Gastroesophageal sphincter (tissue), 4 donors: ENCODE data around the gene PIK3R1. TPM values are rescaled to one million over a fixed set of nuclear protein-coding genes. Genes with fewer than 3 reads are reported as not detected.

Source experiments
- ATAC-seq: fragments of 150-250 bp; one replicate; pipeline ENCODE4 v1.9.1; 2016; ENCODE audit warnings: mild to moderate bottlenecking, moderate library complexity
- H3K27ac ChIP-seq, 4 donors: fragments of 200-600 bp; sonication (generic) in 3 of 4; 1 replicate in 3 of 4; 2 replicates in 1 of 4; pipeline ENCODE4 v1.5.1; 2016 to 2019
- H3K27me3 ChIP-seq: fragments of 200-600 bp; sonication (generic); one replicate; pipeline ENCODE4 v1.5.1; 2019
- H3K36me3 ChIP-seq, 2 donors: fragments of 200-600 bp; sonication (generic); one replicate each; pipeline ENCODE4 v1.5.1; 2019; ENCODE audit warnings: control low read depth in 1 of 2
- H3K4me1 ChIP-seq, 3 donors: fragments of 200-600 bp; sonication (generic); 1 replicate in 2 of 3; 2 replicates in 1 of 3; pipeline ENCODE4 v1.5.1; 2016 to 2019; ENCODE audit warnings: control low read depth in 2 of 3
- H3K4me3 ChIP-seq, 2 donors: fragments of 200-600 bp; sonication (generic); one replicate each; pipeline ENCODE4 v1.5.1; 2019; ENCODE audit warnings: mild to moderate bottlenecking in 1 of 2, moderate library complexity in 1 of 2
- H3K9me3 ChIP-seq, 3 donors: fragments of 200-600 bp; sonication (generic); one replicate each; pipeline ENCODE4 v1.5.1; 2017 to 2019; ENCODE audit warnings: control low read depth in 2 of 3
- CTCF ChIP-seq, 4 experiments: fragments of 200-600 bp in 2 of 4; fragments of 450-650 bp in 2 of 4; sonication (generic) in 1 of 4; IDR thresholded peaks; one replicate each; pipeline ENCODE4 v1.5.1; 2017 to 2019; ENCODE audit warnings: antibody characterized with exemption in 4 of 4, mild to moderate bottlenecking in 2 of 4, moderate library complexity in 2 of 4
- EP300 ChIP-seq: sonication (generic); formaldehyde crosslinking; IDR thresholded peaks from one replicate; pipeline ENCODE4 v1.6.1; 2017; ENCODE audit warnings: antibody characterized with exemption, mild to moderate bottlenecking
- POLR2A ChIP-seq, 2 donors: fragments of 450-650 bp; IDR thresholded peaks; one replicate each; pipeline ENCODE4 v1.6.1; 2017; ENCODE audit warnings: antibody characterized with exemption in 2 of 2, mild to moderate bottlenecking in 2 of 2, moderate library complexity in 1 of 2
- POLR2AphosphoS5 ChIP-seq: sonication (generic); formaldehyde crosslinking; IDR thresholded peaks from one replicate; pipeline ENCODE4 v1.6.1; 2017; ENCODE audit warnings: antibody characterized with exemption
- WGBS, 2 donors: methylation state at CpG; one replicate each; pipeline ENCODE4 v1.1.5; 2018; ENCODE audit warnings: low coverage in 1 of 2; 5-methylcytosine and 5-hydroxymethylcytosine counted together
- total RNA-seq, 4 donors: library from RNA; depleted of rRNA; stranded (reverse); fragments of >200 nt; gene quantifications; one replicate each; pipeline ENCODE4 v1.1.0, GENCODE V29; 2016

PIK3R1 gene
- total RNA-seq, 4 donors from 2014 or later = 188 to 403 (median 312) TPM

DNA sequence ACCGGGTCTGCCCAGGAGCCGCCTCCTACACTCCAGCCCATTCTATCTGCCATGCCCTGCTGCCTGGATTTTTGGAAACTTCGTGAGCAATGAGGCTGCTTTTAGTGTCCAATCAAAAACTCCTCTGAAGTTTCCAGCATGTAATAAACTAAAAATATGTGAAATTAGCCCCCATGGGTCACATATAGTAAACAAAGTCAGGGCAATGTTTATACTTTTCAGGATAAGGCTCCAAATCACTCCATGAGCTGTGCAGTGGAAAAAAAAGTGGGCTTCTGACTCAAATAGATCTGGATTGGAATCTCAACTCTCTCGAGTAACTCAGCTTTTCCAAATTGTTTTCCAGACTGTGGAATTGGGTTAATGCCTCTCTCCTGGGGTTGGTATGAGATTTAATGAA is 68.2 kb downstream of the PIK3R1 start:
- peaks cover 19 to 67% of the 10 kb centered on the region in 2 donors for H3K36me3 ChIP-seq
- WGBS, 2 donors = 5 to 28% methylated on average over 2 to 4 of the region's 4 CpGs
- peaks cover 24 to 82% (median 35%) of the 10 kb centered on the region in 3 donors for H3K4me1 ChIP-seq
- no peak overlapping the region for H3K4me3 ChIP-seq
- TF ChIP-seq POLR2AphosphoS5 (peak; percentile 4), POLR2A (IDR thresholded peaks at IDR 0.05) (no peak), EP300 (no peak)
- no peak for ATAC-seq
- H3K27ac ChIP-seq = peak overlapping the region in 3 of 4 donors; percentile 45 to 86 (median 84)
- no peaks in the 10 kb centered on the region for H3K9me3 ChIP-seq
- H3K27me3 ChIP-seq = no peaks in the 10 kb centered on the region

- TF ChIP-seq POLR2A (IDR thresholded peaks at IDR 0.05) = no peak
- no peak for TF ChIP-seq POLR2AphosphoS5
- no peak for TF ChIP-seq EP300
- no peak for TF ChIP-seq CTCF (IDR thresholded peaks at IDR 0.05)
- Histone ChIP-seq H3K27ac (peak overlapping the region; percentile 35 to 86 (median 66)), H3K4me1 (peaks cover 32 to 93% (median 34%) of the 10 kb centered on the region in 3 donors), H3K27me3 (no peaks in the 10 kb centered on the region), H3K36me3 (peaks cover 11 to 52% of the 10 kb centered on the region in 2 donors), H3K4me3 (no peak overlapping the region), H3K9me3 (no peaks in the 10 kb centered on the region)
- ATAC-seq = no peak
- 40 to 63% methylated on average over 3 of the region's 3 CpGs for WGBS, 2 donors
Measured at GRCh38 chr5:68285075-68285840, 69.7 kb downstream of the PIK3R1 start.

GRCh38 chr5:68285851-68286611 is 70.5 kb downstream of the PIK3R1 start:
- H3K4me1 ChIP-seq = peaks cover 35 to 100% (median 39%) of the 10 kb centered on the region in 3 donors
- 2 to 13% methylated on average over 4 of the region's 4 CpGs for WGBS, 2 donors
- H3K36me3 ChIP-seq = peaks cover 5 to 44% of the 10 kb centered on the region in 2 donors
- TF ChIP-seq POLR2AphosphoS5 (no peak), EP300 (no peak), CTCF (IDR thresholded peaks at IDR 0.05) (peak; percentile 61 to 83 (median 80))
- no peak for ATAC-seq
- H3K4me3 ChIP-seq = no peak overlapping the region
- H3K27me3 ChIP-seq = no peaks in the 10 kb centered on the region
- H3K27ac ChIP-seq = peak overlapping the region; percentile 35 to 86 (median 66)
- H3K9me3 ChIP-seq = no peaks in the 10 kb centered on the region

DNA sequence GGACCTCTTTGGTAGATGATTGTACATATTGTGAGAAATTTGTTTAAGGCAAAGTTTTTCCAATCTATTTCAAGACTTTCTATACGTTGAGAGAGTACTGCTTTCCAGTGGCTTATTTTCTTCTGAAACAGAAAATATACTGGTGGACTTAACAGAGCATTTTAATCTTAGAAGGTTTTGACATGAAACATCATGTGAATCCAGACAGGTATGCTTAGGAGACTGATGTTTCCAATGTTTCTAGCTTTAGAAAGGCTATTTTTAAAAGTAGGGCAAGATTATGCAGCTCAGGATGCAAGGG is 71.0 kb downstream of the PIK3R1 start:
- no peak for TF ChIP-seq POLR2AphosphoS5
- TF ChIP-seq POLR2A (IDR thresholded peaks at IDR 0.05) = no peak
- TF ChIP-seq EP300 = no peak
- TF ChIP-seq CTCF (IDR thresholded peaks at IDR 0.05) = no peak
- no peaks in the 10 kb centered on the region for H3K27me3 ChIP-seq
- peak overlapping the region in 3 of 4 donors; percentile 60 to 86 (median 84) for H3K27ac ChIP-seq
- 9 to 14% methylated on average over 1 of the region's 1 CpG for WGBS, 2 donors
- peaks cover 5 to 39% of the 10 kb centered on the region in 2 donors for H3K36me3 ChIP-seq
- H3K9me3 ChIP-seq = no peaks in the 10 kb centered on the region
- no peak for ATAC-seq
- no peak overlapping the region for H3K4me3 ChIP-seq
- H3K4me1 ChIP-seq = peaks cover 38 to 100% (median 44%) of the 10 kb centered on the region in 3 donors

DNA sequence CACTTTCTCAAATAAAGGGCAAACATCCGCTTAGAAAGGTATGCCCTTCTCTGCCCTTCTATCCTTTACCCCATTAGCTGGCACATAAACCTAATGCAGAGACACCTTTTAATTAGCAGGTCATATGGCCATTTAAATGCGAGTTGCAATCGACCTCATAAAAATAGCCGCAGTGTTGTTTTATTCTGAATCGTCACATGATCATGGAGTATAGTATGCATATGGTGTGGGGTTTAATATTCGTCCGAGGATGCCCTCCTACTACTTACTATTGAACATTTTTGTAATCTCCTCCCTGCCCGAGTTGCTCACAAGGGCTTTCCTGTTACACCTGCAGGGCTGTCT is 72.0 kb downstream of the PIK3R1 start:
- H3K4me3 ChIP-seq = peak overlapping the region; percentile 34 to 54
- peaks cover 39 to 100% (median 54%) of the 10 kb centered on the region in 3 donors for H3K4me1 ChIP-seq
- H3K27me3 ChIP-seq = no peaks in the 10 kb centered on the region
- H3K36me3 ChIP-seq = peaks cover 4 to 32% of the 10 kb centered on the region in 2 donors
- ATAC-seq = no peak
- no peak for TF ChIP-seq POLR2A (IDR thresholded peaks at IDR 0.05)
- H3K27ac ChIP-seq = peak overlapping the region; percentile 60 to 86 (median 81)
- WGBS, 2 donors = 41 to 46% methylated on average over 7 to 8 of the region's 8 CpGs
- no peaks in the 10 kb centered on the region for H3K9me3 ChIP-seq
